WI38 (cell line): ENCODE measurements around the gene AIP.
"Not testable (repeated sequence)": the region's sequence is repeated elsewhere in the genome, so short reads cannot be mapped to it uniquely, and the experiment has no call there.

Experiments
- H3K4me3 ChIP-seq: 2 replicates; pipeline ENCODE4 v1.5.1; 2011; ENCODE audit warnings: low read depth, mild to moderate bottlenecking, control low read depth, low read length
- CTCF ChIP-seq: IDR thresholded peaks from 2 replicates; pipeline ENCODE4 v1.5.1; 2012; ENCODE audit warnings: low read depth, mild to moderate bottlenecking, control low read depth, low read length

Gene AIP

DNA sequence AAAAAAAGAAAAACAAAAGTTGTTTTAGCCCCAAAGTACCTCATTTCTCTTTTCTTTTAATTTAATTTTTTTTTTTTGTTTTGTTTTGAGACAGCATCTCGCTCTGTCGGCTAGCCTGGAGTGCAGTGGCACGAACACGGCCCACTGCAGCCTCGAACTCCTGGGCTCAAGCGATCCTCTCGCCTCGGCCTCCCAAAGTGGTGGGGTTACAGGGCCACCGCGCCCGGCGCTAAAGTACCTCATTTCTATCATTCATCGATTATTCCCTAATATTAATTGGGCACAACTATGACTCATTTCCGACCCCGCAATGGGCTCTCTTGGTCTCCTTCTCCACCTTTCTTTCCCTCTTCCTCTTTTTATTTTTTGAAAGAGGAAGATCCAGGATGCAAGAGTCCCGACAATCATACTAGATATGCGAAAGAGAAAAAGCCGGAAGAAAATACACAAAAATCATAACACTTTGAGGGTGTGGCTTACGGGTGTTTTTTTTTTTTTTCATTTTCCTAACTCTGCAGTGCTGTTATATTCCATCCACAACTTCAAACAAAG lies 475 bp upstream of the AIP start:
- H3K4me3 ChIP-seq: peak overlapping the region; percentile 69
- no peak for TF ChIP-seq CTCF

- TF ChIP-seq CTCF: no peak
- peak overlapping the region; percentile 69; the same call in 1 of the 2 replicates for H3K4me3 ChIP-seq
Measured at GRCh38 chr11:67483831-67484665, 1.2 kb downstream of the AIP start.

- no peak overlapping the region for H3K4me3 ChIP-seq
- no peak for TF ChIP-seq CTCF
Measured at GRCh38 chr11:67484847-67485311, 2.1 kb downstream of the AIP start.

GRCh38 chr11:67485873-67486361 lies 3.1 kb downstream of the AIP start:
- not testable (repeated sequence) for H3K4me3 ChIP-seq

GRCh38 chr11:67486481-67487195 lies 3.8 kb downstream of the AIP start:
- no peak overlapping the region for H3K4me3 ChIP-seq
- TF ChIP-seq CTCF: no peak

DNA sequence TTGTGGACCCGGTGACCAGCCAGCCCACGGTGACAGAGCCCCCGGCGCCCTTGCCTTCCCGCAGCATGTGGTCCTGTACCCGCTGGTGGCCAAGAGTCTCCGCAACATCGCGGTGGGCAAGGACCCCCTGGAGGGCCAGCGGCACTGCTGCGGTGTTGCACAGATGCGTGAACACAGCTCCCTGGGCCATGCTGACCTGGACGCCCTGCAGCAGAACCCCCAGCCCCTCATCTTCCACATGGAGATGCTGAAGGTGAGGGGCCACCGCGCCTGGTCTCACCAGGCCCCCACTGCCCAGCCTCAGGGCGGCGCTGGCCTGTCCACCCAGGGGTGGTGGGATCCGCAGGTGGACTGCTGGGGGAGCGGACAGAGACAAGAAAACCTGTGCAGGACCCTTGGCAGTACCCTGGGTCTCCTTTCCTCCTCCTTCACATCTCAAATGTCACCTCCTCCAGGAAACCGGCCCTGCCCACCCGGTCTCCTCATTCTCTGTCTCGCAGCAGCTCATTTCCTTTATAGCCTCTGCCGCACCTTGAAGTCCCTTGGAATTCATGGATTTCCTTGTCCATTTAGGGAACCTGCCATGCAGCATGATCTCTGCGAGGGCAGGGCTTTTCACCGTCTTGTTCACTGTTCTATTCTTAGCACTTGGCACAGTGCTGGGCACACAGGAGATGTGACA lies 6.5 kb downstream of the AIP start:
- no peak for TF ChIP-seq CTCF
- no peak overlapping the region for H3K4me3 ChIP-seq
